ENCODE results near the gene C6orf58. TPM values are rescaled to one million over a fixed set of nuclear protein-coding genes. Genes with fewer than 3 reads are reported as not detected.

C6orf58 gene
- total and polyA plus RNA-seq, 10 of the 15 experiments (the other 5 are each of a cell fraction or from before 2014, with no cell fraction given) = 0.06 to 0.43 (median 0.12) TPM; not detected in 2

DNA sequence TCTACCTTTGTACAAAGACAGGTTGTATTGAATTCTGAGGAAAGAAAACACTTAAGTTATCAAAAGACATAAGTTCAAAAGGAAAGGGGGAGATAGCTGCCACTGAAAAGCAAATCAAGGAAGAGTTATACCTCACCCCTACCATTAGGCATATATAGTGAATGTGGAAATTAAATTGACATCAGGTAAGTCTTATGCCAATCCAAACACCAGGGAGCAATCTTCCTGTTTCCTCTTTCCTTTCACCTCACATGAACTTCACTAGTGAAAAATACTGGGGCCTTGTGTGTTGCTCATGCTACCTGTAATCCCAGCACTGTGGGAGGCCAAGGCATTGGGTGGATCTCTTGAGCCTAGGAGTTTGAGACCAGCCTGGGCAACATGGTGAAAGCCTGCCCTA lies 10.9 kb upstream of the C6orf58 start:
- no peak overlapping the region for H2AFZ ChIP-seq (ENCODE audit: control insufficient read depth, low read depth, low read length)
- H3K4me2 ChIP-seq (ENCODE audit: control insufficient read depth, insufficient read depth) = no peak overlapping the region
- no TSS peak for BruUV-seq (replicated peaks)
- ChIA-PET POLR2A (no interaction called here), RAD21 (ENCODE audit: unreplicated experiment) (no interaction called here), CTCF (interaction anchor here (1.8 to 1.9 kb wide), 2 partner anchors 11 to 50 kb away, joined by 4 read pairs; no protein-coding TSS in a partner anchor), SMC1A (ENCODE audit: uncharacterized antibody, unreplicated experiment) (interaction anchor here (1.0 kb wide), 2 partner anchors 9 to 49 kb away, joined by 3 read pairs; no protein-coding TSS in a partner anchor)
- H3K4me3 ChIP-seq = no peak overlapping the region
- intact Hi-C loops (cut with micrococcal nuclease; ENCODE audit: unreplicated experiment) = no loop called here
- no peak for ATAC-seq
- no peaks in the 10 kb centered on the region for H4K20me1 ChIP-seq (ENCODE audit: control insufficient read depth, insufficient read depth)
- no peak for FAIRE-seq
- in situ Hi-C loops (cut with MboI) = no loop called here
- H3K9ac ChIP-seq (ENCODE audit: control insufficient read depth, insufficient read depth, low read length) = no peak overlapping the region
- no peaks in the 10 kb centered on the region; the same call in 2 of the 3 replicates for H3K9me3 ChIP-seq (replicated peaks; ENCODE audit: control insufficient read depth, insufficient read depth, low read length)
- H3K36me3 ChIP-seq (ENCODE audit: control insufficient read depth in 2 of 2, insufficient read depth in 2 of 2, low read length in 1 of 2) = no peaks in the 10 kb centered on the region
- TF ChIP-seq EGR1 (IDR thresholded peaks at IDR 0.05; ENCODE audit: borderline replicate concordance in 1 of 2, low read depth in 2 of 2, low read length in 2 of 2) = no peak
- TF ChIP-seq POLR2AphosphoS5 (IDR thresholded peaks at IDR 0.05; ENCODE audit: low read length) = no peak
- TF ChIP-seq HDGF (IDR thresholded peaks at IDR 0.05) = no peak
- no peak for TF ChIP-seq TBL1XR1 (IDR thresholded peaks at IDR 0.05; ENCODE audit: low read depth, low read length)
- TF ChIP-seq REST (IDR thresholded peaks at IDR 0.05; ENCODE audit: low read depth, low read length) = no peak
- TF ChIP-seq, protein P1, sequence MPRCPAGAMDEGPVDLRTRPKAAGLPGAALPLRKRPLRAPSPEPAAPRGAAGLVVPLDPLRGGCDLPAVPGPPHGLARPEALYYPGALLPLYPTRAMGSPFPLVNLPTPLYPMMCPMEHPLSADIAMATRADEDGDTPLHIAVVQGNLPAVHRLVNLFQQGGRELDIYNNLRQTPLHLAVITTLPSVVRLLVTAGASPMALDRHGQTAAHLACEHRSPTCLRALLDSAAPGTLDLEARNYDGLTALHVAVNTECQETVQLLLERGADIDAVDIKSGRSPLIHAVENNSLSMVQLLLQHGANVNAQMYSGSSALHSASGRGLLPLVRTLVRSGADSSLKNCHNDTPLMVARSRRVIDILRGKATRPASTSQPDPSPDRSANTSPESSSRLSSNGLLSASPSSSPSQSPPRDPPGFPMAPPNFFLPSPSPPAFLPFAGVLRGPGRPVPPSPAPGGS (IDR thresholded peaks at IDR 0.05; ENCODE audit: borderline replicate concordance, insufficient read depth, low read depth, low read length, poor library complexity, severe bottlenecking) = no peak
- no peak for TF ChIP-seq CBX3 (IDR thresholded peaks at IDR 0.05; ENCODE audit: borderline replicate concordance, low read depth)
- TF ChIP-seq NR2C1 (IDR thresholded peaks at IDR 0.05) = no peak
- TF ChIP-seq SMARCA5 (IDR thresholded peaks at IDR 0.05) = no peak
- TF ChIP-seq IKZF1 (conservative IDR thresholded peaks at IDR 0.05) = no peak
- no peak for TF ChIP-seq SPI1 (IDR thresholded peaks at IDR 0.05; ENCODE audit: borderline replicate concordance, insufficient read depth, low read depth, low read length)
- TF ChIP-seq, protein P2, sequence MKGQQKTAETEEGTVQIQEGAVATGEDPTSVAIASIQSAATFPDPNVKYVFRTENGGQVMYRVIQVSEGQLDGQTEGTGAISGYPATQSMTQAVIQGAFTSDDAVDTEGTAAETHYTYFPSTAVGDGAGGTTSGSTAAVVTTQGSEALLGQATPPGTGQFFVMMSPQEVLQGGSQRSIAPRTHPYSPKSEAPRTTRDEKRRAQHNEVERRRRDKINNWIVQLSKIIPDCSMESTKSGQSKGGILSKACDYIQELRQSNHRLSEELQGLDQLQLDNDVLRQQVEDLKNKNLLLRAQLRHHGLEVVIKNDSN (IDR thresholded peaks at IDR 0.05; ENCODE audit: borderline replicate concordance, extremely low read length, insufficient read depth, low read depth, low read length) = no peak
- no peaks in the 10 kb centered on the region for H3K79me2 ChIP-seq (ENCODE audit: control insufficient read depth, insufficient read depth, low read length)
- no peak overlapping the region for H3K27ac ChIP-seq (ENCODE audit: control insufficient read depth, insufficient read depth)
- DNase-seq (ENCODE audit: low read depth, low spot score) = no peak
- no peaks in the 10 kb centered on the region for H3K27me3 ChIP-seq (replicated peaks in 1 of 2; ENCODE audit: control insufficient read depth in 2 of 2, insufficient read depth in 2 of 2, low read length in 1 of 2)
- no peaks in the 10 kb centered on the region for H3K4me1 ChIP-seq (ENCODE audit: control insufficient read depth, insufficient read depth, low read length)
